Tibial nerve (tissue), 4 donors: ENCODE measurements around the gene OPTC. TPM values are rescaled to one million over a fixed set of nuclear protein-coding genes. Genes with fewer than 3 reads are reported as not detected.

Experiments
- DNase-seq, 2 donors: peaks; one replicate each; pipeline ENCODE4 v3.0.0-alpha.2; 2019; ENCODE audit warnings: low spot score in 2 of 2
- H3K27ac ChIP-seq, 4 donors: fragments of 200-600 bp; sonication (generic) in 3 of 4; one replicate each; pipeline ENCODE4 v1.5.1; 2017 to 2019; ENCODE audit warnings: mild to moderate bottlenecking in 1 of 4
- H3K27me3 ChIP-seq, 2 donors: fragments of 200-600 bp; sonication (generic) in 1 of 2; one replicate each; pipeline versions ENCODE4 v1.5.1 to v1.6.0; 2017 to 2019
- H3K36me3 ChIP-seq, 3 donors: fragments of 200-600 bp; sonication (generic); one replicate each; pipeline ENCODE4 v1.5.1; 2018 to 2019
- H3K4me1 ChIP-seq, 4 donors: fragments of 200-600 bp; sonication (generic) in 3 of 4; one replicate each; pipeline ENCODE4 v1.5.1; 2017 to 2019
- H3K4me3 ChIP-seq, 4 donors: fragments of 200-600 bp; sonication (generic) in 3 of 4; one replicate each; pipeline ENCODE4 v1.5.1; 2017 to 2019; ENCODE audit warnings: mild to moderate bottlenecking in 1 of 4, moderate library complexity in 1 of 4
- H3K9me3 ChIP-seq, 4 donors: fragments of 200-600 bp; sonication (generic) in 3 of 4; one replicate each; pipeline ENCODE4 v1.5.1; 2017 to 2019
- CTCF ChIP-seq, 5 experiments: fragments of 200-600 bp in 3 of 5; fragments of 450-650 bp in 2 of 5; sonication (generic) in 3 of 5; IDR thresholded peaks; one replicate each; pipeline ENCODE4 v1.5.1; 2016 to 2019; ENCODE audit warnings: antibody characterized with exemption in 5 of 5, mild to moderate bottlenecking in 3 of 5, moderate library complexity in 2 of 5
- EP300 ChIP-seq, 2 donors: sonication (generic); formaldehyde crosslinking; IDR thresholded peaks; one replicate each; pipeline ENCODE4 v1.6.1; 2017; ENCODE audit warnings: antibody characterized with exemption in 2 of 2, mild to moderate bottlenecking in 1 of 2
- POLR2A ChIP-seq, 2 donors: fragments of 450-650 bp; IDR thresholded peaks; one replicate each; pipeline ENCODE4 v1.6.1; 2017; ENCODE audit warnings: antibody characterized with exemption in 2 of 2, mild to moderate bottlenecking in 2 of 2, moderate library complexity in 2 of 2
- WGBS, 2 donors: methylation state at CpG; one replicate each; pipeline ENCODE4 v1.1.5; 2018; 5-methylcytosine and 5-hydroxymethylcytosine counted together
- total RNA-seq, 4 donors: library from RNA; depleted of rRNA; stranded (reverse); fragments of >200 nt; gene quantifications; one replicate each; pipeline ENCODE4 v1.1.0, GENCODE V29; 2016

OPTC gene
- total RNA-seq, 4 donors from 2014 or later = not detected

- H3K27me3 ChIP-seq = no peaks in the 10 kb centered on the region
- DNase-seq = no peak
- WGBS, 2 donors = 55 to 58% methylated on average over 7 of the region's 7 CpGs
- peak overlapping the region; percentile 32 to 93 (median 78) for H3K27ac ChIP-seq
- H3K9me3 ChIP-seq = no peaks in the 10 kb centered on the region
- H3K4me3 ChIP-seq = no peak overlapping the region
- TF ChIP-seq POLR2A (IDR thresholded peaks at IDR 0.05) (no peak), EP300 (IDR thresholded peaks at IDR 0.05) (no peak), CTCF (IDR thresholded peaks at IDR 0.05) (no peak)
- H3K4me1 ChIP-seq = peaks cover 0 to 58% (median 19%) of the 10 kb centered on the region in 4 donors
- H3K36me3 ChIP-seq = no peaks in the 10 kb centered on the region
These were observed 61.6 kb downstream of the OPTC start for GRCh38 chr1:203555511-203556046.

GRCh38 chr1:203556047-203556851 lies 62.3 kb downstream of the OPTC start:
- Histone ChIP-seq H3K27me3 (no peaks in the 10 kb centered on the region), H3K36me3 (no peaks in the 10 kb centered on the region), H3K27ac (peak overlapping the region; percentile 32 to 93 (median 78)), H3K4me3 (no peak overlapping the region), H3K9me3 (no peaks in the 10 kb centered on the region), H3K4me1 (peaks cover 0 to 58% (median 19%) of the 10 kb centered on the region in 4 donors)
- 26 to 31% methylated on average over 15 to 16 of the region's 16 CpGs for WGBS, 2 donors
- peak; percentile 53 to 65 for DNase-seq
- TF ChIP-seq POLR2A (IDR thresholded peaks at IDR 0.05) (peak in 1 of 2 donors; percentile 37), EP300 (IDR thresholded peaks at IDR 0.05) (peak in 1 of 2 donors; percentile 78), CTCF (IDR thresholded peaks at IDR 0.05) (no peak)

GRCh38 chr1:203557390-203557789 lies 63.4 kb downstream of the OPTC start:
- Histone ChIP-seq H3K4me3 (no peak overlapping the region), H3K9me3 (no peaks in the 10 kb centered on the region), H3K27me3 (no peaks in the 10 kb centered on the region), H3K27ac (peak overlapping the region in 3 of 4 donors; percentile 37 to 93 (median 90)), H3K4me1 (peaks cover 0 to 58% (median 19%) of the 10 kb centered on the region in 4 donors), H3K36me3 (no peaks in the 10 kb centered on the region)
- no peak for DNase-seq
- 56 to 60% methylated on average over 7 of the region's 7 CpGs for WGBS, 2 donors
- TF ChIP-seq CTCF (IDR thresholded peaks at IDR 0.05) = no peak
- TF ChIP-seq POLR2A (IDR thresholded peaks at IDR 0.05) = no peak
- TF ChIP-seq EP300 (IDR thresholded peaks at IDR 0.05) = no peak

GRCh38 chr1:203558064-203558760 lies 64.3 kb downstream of the OPTC start:
- no peaks in the 10 kb centered on the region for H3K36me3 ChIP-seq
- DNase-seq = peak; percentile 30 to 68
- peaks cover 0 to 58% (median 19%) of the 10 kb centered on the region in 4 donors for H3K4me1 ChIP-seq
- H3K27ac ChIP-seq = peak overlapping the region; percentile 37 to 93 (median 68)
- H3K27me3 ChIP-seq = no peaks in the 10 kb centered on the region
- no peaks in the 10 kb centered on the region for H3K9me3 ChIP-seq
- TF ChIP-seq CTCF (IDR thresholded peaks at IDR 0.05) (no peak), POLR2A (IDR thresholded peaks at IDR 0.05) (no peak), EP300 (IDR thresholded peaks at IDR 0.05) (peak in 1 of 2 donors; percentile 86)
- H3K4me3 ChIP-seq = no peak overlapping the region
- WGBS, 2 donors = 48 to 59% methylated on average over 5 of the region's 5 CpGs

Other genes with a start within 250 kb of the OPTC start
- gene BTG2, start 188.6 kb upstream of the OPTC start, total RNA-seq = 100 to 1,000 TPM; 153 to 208 (median 177) TPM
- 100 to 1,000 TPM in 2 of 4 donors, 10 to 100 TPM in 2; 73.9 to 203 (median 102) TPM for gene FMOD, start 143.0 kb upstream of the OPTC start, total RNA-seq
- 100 to 1,000 TPM; 108 to 291 (median 153) TPM for gene PRELP, start 18.3 kb upstream of the OPTC start, total RNA-seq
- gene ATP2B4, start 132.7 kb downstream of the OPTC start, total RNA-seq = 100 to 1,000 TPM in 1 of 4 donors, 10 to 100 TPM in 3; 78.6 to 135 (median 85.0) TPM